ENCODE measurements around the gene NKD1.

Gene NKD1

GRCh38 chr16:50557046-50557445, 8.8 kb downstream of the NKD1 start:
- no peak for DNase-seq (ENCODE audit: extremely low read depth in 1 of 2, low read depth in 1 of 2)

DNA sequence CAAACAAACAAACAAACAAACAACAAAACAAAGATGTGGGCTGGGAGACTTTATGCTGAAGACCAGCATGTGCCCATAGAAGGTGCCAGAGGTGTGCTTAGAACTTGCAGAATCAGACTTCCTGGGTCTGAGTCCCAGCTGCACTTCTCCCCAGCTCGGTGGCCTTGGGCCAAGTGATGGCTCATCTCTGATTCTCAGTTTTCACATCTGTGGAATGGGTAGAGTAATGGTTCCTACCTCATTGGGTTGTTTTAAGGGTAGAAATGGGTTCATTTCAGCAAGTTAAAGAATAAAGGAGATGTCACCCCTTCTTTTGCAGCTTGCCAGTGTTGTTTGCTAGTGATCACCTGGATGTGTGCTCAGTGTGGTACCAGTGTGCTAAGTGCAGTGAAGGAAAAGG, 10.7 kb downstream of the NKD1 start:
- DNase-seq (ENCODE audit: extremely low read depth in 1 of 2, low read depth in 1 of 2): no peak

DNA sequence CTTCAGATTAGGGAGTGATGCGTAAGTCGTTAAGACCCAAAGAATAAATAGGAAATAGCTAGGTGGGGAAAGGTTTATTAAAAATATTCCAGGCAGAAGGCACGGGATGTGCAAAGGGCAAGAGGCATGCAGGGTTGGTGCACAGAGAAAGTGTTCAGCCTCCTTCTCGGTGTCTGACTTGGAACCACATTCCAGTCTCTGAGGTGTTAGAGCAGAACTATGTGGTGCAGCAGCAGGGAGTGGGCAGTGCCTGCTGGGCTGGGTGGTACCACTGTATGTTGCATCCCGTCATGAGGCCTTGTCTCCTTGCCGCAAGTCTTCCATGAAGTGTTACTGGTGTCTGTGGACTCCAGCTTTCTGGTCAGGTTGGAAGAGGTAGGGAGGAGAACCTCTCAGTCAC, 11.1 kb downstream of the NKD1 start:
- DNase-seq (ENCODE audit: extremely low read depth in 1 of 2, low read depth in 1 of 2): no peak

DNA sequence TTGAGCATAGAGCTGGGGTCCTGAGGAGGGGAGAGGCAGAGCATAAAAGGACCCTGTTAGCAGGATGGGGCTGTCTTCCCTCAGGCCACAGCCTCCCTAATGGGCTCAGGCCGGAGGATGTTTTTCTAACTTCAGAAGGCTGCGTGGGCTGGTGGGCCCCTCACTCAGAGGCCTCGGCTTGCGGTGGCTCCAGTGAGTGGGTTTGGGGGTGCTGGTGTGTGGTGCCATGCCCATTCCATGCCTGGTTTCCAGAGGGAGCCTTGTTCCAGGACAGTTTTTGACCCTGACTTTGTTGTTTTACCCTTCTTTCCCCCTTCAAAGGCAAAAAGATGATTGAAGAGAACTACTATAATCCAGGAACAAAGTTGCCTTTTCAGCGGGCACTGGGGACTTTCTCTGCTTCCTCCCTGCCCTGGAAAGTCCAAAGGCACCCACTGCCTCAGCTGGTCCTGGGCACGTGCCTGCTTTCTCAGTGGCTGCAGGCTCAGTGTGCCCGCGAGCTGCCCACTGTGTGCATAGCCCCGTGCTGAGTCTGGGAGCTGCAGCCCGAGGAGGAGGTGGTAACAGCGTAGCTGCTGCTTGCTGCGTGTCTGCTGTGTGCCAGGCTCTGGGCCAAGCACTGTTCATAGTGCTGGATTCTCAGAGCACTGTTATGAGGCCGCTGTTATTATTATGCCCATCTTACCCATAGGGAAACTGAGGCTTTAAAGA, 11.8 kb downstream of the NKD1 start:
- DNase-seq (ENCODE audit: extremely low read depth in 1 of 2, low read depth in 1 of 2): no peak

- DNase-seq (ENCODE audit: extremely low read depth in 1 of 2, low read depth in 1 of 2): no peak
These were observed 13.0 kb downstream of the NKD1 start for GRCh38 chr16:50560903-50561863.

DNA sequence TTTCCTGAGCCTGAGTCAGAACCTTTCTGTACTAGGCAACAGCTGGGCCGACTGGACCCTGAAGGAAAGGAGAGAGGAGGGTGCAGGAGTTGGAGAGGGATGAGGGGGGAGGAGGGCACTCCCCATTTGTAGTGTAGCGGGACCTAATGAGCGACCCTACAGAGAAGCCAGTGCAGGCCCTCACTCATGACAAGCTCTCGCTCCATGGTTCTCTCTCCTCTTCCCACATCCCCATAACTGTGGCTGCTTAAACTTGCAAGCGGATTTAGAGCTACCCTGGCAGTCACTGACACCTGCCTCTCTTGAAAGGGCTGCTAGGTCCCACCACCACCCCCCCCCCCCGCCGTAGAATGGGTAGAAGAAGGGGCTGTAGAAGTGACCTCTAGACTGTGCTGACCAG, 14.5 kb downstream of the NKD1 start:
- no peak for DNase-seq (ENCODE audit: extremely low read depth in 1 of 2, low read depth in 1 of 2)

GRCh38 chr16:50563989-50564388, 15.8 kb downstream of the NKD1 start:
- DNase-seq (ENCODE audit: extremely low read depth in 1 of 2, low read depth in 1 of 2): no peak

DNA sequence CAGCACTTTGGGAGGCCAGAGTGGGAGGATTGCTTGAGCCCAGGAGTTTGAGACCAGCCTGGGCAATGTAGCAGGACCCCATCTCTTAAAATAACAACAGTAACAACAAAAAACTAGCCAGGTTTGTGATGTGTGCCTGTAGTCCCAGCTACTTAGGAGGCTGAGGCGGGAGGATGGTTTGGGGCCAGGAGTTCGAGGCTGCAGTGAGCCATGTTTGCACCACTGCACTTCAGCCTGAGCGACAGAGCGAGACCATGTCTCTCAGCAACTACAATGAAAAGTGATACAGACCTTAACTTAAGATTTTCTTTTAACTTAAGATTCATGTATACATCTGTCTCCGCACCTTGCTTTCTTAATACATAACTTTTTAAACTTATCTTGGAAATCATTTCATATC, 17.2 kb downstream of the NKD1 start:
- no peak for DNase-seq (ENCODE audit: extremely low read depth in 1 of 2, low read depth in 1 of 2)

DNA sequence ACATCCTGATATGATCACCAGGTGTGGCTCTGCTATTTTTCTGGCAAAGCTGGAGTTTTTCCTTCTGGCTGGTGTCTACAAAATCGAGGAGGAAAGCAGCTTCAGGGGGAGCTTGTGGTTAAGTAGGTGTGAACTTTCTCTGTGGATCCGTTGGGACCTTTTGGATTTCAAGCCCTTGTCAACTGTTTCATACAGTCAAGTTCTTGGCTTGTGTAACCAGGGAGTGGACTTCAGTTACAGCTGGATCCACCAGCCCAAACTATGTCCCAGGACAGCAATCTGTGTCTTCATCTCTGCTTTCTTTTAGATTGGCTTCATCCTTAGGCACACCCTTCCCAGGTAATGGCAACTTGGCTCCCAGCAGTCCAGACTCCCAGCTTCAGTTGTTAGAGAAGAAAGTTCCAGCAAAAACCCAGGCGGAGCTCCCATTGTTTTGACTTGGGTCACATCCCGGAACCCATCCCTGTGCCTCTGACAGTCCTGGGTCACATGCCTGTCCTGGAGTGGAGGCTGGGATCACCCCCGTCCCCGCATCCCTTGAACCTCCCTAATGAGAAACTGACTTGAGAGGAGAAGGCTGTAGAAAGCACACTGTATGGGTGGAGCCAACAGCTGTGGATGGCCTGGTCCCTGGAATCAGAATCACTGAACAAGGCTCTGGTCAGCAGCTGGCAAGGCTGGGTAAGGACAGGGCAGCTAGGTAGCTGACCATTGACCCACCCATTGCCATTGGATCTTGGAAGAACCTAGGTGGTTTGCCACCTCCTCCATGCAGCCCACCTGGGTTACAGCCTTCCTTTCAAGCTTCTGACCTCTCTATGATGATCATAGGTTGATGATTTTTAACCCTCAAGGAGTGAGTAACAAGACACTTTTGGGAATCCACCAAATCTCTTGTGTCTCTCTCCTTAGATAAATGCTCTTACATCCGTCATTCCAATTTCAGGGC, 18.1 kb downstream of the NKD1 start:
- no peak for DNase-seq (ENCODE audit: extremely low read depth in 1 of 2, low read depth in 1 of 2)

DNA sequence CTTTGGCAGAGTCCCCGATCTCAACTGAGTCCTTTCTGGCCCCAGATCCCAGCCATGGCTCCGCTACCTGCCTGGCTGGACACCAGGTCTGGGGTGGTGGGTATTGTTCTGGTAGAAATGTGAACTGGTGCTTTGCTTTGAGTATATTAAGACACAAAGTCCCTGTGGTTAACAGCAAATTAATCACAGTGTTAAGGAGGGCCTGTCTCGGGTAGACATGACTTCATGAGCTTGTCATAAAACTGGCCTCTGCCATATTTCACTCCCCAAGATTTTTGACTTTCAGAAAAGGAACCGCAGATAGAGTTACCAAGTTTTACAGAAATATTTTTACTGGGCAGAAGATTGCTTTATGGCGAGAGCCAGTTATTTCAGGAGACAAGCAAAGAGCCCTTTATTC, 19.5 kb downstream of the NKD1 start:
- DNase-seq (ENCODE audit: extremely low read depth in 1 of 2, low read depth in 1 of 2): no peak

GRCh38 chr16:50568187-50568815, 20.1 kb downstream of the NKD1 start:
- DNase-seq (ENCODE audit: extremely low read depth in 1 of 2, low read depth in 1 of 2): no peak

GRCh38 chr16:50570354-50570753, 22.2 kb downstream of the NKD1 start:
- no peak for DNase-seq (ENCODE audit: extremely low read depth in 1 of 2, low read depth in 1 of 2)

DNA sequence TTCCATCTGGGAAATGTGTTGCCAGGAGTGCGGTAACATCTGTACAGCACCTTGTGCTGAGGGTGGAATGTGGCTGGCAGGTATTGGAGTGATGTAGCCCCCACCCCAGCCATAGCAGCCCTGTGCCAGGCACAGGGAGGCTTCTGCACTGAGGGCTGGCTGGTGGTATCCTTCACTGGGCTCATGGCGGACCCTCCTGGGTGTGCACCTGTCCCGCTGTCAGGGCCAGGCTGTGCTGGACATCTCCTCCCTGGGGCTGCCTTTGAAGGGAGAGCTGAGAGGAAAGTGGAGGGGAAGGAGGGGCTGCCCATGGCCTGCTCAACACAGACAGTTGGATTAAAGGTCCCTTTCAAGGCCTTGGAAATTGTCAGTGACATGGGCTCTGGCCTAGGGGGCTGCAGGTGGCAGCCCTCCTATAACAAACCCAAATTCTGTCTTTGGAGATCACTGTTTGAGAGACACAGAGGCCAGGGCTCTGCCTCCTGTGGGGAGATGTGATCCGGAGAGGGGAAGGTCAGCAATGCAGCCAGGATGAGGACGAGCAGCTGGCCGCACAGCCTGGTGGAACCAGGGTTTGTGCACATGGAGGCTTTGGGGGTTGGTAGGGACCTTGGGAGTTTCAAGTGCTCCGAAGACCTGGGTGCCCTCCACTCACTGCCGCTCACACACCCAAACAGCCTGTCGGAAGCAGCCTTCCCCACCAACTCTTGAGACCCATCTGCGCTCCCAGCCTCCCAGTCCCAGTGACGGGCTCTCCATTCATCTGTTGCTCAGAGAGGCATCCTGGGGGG, 22.8 kb downstream of the NKD1 start:
- no peak for DNase-seq (ENCODE audit: extremely low read depth in 1 of 2, low read depth in 1 of 2)

DNA sequence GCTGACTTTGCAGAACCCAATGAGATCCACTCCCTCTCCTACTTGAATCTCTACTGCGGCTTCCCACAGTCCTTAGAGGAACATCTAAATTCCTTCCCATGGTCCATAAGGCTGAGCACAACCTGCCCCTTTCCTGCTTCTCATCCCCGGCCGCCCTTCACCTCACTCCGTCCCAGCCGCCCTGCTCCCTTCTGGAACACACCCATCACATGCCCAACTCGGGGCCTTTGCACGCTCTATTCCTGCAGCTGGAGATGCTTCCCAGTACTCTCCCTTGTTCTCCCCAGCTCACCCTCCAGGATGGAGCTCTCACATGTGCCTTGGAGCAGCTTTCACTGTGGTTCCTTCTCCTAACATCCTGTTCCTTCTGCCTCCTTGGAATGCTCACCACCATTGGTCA, 23.6 kb downstream of the NKD1 start:
- DNase-seq (ENCODE audit: extremely low read depth in 1 of 2, low read depth in 1 of 2): no peak

DNA sequence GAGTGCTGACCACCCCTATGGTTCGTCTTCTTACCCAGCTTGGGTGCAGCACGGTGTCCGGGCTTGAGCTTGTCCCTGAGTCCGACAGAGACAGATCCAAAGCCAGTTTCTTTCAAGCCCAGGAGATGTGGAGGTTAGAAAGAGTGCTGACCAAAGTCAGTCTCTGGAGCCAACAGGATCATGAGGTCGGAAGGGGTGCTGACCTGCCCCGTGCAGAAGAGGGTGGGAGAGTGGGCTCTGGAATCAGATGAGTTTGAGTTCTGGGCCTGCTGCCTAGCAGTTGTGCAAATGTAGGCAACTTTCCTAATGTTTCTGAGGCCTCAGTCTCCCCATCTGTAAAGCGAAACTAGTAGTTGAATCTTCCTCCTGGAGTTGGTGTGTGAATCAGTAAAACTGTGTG, 24.5 kb downstream of the NKD1 start:
- no peak for DNase-seq (ENCODE audit: extremely low read depth in 1 of 2, low read depth in 1 of 2)

DNA sequence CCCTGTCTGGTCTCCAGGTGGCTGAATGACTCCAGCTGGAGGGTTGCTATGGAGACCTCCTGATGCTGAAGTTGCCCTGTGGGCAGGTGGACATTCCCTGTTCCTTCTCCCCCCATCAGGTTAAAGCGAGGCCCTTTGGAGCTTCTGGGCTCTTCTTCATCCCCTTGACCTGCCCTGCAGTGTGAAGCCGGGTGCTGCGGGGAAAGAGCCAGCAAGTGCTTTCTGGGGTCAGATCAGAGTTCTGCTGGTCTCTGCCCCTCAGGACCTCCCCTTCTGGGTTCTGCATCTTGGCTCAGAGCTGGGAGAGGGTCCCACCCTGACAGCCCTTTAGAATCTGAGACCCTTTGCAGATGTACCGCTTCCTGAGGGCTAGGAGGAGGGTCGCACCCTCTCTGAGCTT, 25.1 kb downstream of the NKD1 start:
- DNase-seq (ENCODE audit: extremely low read depth in 1 of 2, low read depth in 1 of 2): no peak

DNA sequence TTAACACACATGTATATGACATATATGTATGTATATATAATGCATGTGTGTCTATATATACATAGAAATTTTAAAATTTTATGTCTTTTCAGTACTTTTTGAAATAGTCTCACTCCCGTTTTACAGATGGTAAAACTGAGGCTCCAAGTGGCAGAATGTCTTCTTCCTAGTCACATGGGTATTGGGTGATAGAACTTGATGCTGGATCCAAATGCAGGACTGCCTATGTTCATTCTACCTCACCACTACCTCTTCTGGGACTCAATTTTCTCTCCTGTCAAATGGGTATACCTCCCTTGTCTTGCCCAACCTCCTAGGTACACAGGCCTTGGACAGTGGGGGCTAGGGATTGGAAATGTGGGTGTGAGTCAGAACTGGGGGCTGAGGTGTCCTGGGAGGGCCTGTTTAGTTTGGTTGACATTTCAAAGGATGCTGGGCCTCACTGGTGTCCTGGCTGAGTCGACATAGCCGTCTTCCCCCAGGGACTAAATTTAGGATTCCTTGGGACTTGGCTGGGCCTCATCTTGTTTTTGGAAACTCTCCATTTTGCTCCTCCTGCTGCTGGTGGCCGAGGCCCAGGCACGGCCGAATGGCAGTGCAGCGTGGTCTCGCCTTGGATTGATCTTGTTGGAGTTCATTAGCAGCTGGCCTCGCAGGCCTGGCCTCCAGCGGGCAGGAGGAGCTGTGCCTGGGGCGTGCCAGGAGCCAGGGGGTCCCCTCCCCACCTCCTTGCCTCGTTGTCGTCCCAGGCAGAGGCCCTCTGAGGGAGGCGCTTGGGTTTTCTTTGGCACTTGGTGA, 25.9 kb downstream of the NKD1 start:
- DNase-seq (ENCODE audit: extremely low read depth in 1 of 2, low read depth in 1 of 2): no peak

GRCh38 chr16:50574745-50575136, 26.5 kb downstream of the NKD1 start:
- no peak for DNase-seq (ENCODE audit: extremely low read depth in 1 of 2, low read depth in 1 of 2)

GRCh38 chr16:50575743-50576142, 27.5 kb downstream of the NKD1 start:
- no peak for DNase-seq (ENCODE audit: extremely low read depth in 1 of 2, low read depth in 1 of 2)

Data from activated CD8-positive, alpha-beta memory T cell treated with anti-CD3 and anti-CD28 coated beads for 1 hour (primary cell).